A549 (cell line): ENCODE results near the gene CMTM4. TPM values are rescaled to one million over a fixed set of nuclear protein-coding genes. Genes with fewer than 3 reads are reported as not detected.

Experiments used
- ATAC-seq, 2 experiments: fragments of 200-7000 bp in 1 of 2; fragments of >200 bp in 1 of 2; cut with Nextera tagmentation in 1 of 2; cut with Tn5 transposase in 1 of 2; 3 replicates each; pipeline versions ENCODE4 v1.8.0 to v1.9.1; 2018 to 2020; ENCODE audit warnings: mild to moderate bottlenecking in 1 of 2, moderate library complexity in 1 of 2
- CTCF ChIA-PET: fragments of 300-600 bp; sonication (Branson Sonifier 250); formaldehyde crosslinking; extraction: SDS; loops from one replicate; lab custom pipeline; 2021; ENCODE audit warnings: antibody characterized with exemption, inconsistent platforms; lab: Yijun Ruan, JAX
- POLR2A ChIA-PET: fragments of 350-600 bp; formaldehyde crosslinking; extraction: SDS; loops from one replicate; lab custom pipeline; 2021; ENCODE audit warnings: antibody characterized with exemption, inconsistent platforms; lab: Yijun Ruan, JAX
- DNase-seq, 2 experiments: peaks; one replicate each; pipeline versions ENCODE4 v3.0.0 to v3.0.0-alpha.2; 2011 to 2016; ENCODE audit warnings: low read depth in 1 of 2, low spot score in 1 of 2
- FAIRE-seq: peaks from 2 replicates; lab custom pipeline; 2011; peaks lifted over from hg19 to GRCh38; lab: Jason Lieb, UNC
- H3K27ac ChIP-seq, 2 experiments: fragments of >200 bp; sonication (Bioruptor Twin); formaldehyde crosslinking; 3 replicates each; pipeline ENCODE4 v1.5.1; 2016 to 2017
- H3K4me1 ChIP-seq: fragments of >200 bp; sonication (Bioruptor Twin); formaldehyde crosslinking; 3 replicates; pipeline ENCODE4 v1.6.1; 2016
- H3K4me2 ChIP-seq: fragments of >200 bp; sonication (Bioruptor Twin); formaldehyde crosslinking; 3 replicates; pipeline ENCODE4 v1.6.1; 2016
- H3K4me3 ChIP-seq: fragments of >200 bp; sonication (Bioruptor Twin); formaldehyde crosslinking; 3 replicates; pipeline ENCODE4 v1.5.1; 2016
- H3K9me3 ChIP-seq: fragments of >200 bp; sonication (Bioruptor Twin); formaldehyde crosslinking; 3 replicates; pipeline ENCODE4 v1.6.1; 2016
- CHD2 ChIP-seq: fragments of 150-350 bp; IDR thresholded peaks from 2 replicates; pipeline ENCODE4 v1.6.1; 2014; ENCODE audit warnings: low read length; ENCODE audit not compliant: partially characterized antibody
- EHF ChIP-seq: fragments of 250-450 bp; sonication (Bioruptor Pico); IDR thresholded peaks from 2 replicates; pipeline ENCODE4 v1.5.0; 2020; ENCODE audit warnings: mild to moderate bottlenecking
- FOSB ChIP-seq: fragments of 250-450 bp; sonication (Bioruptor Pico); IDR thresholded peaks from 2 replicates; pipeline ENCODE4 v1.5.0; 2020; ENCODE audit warnings: mild to moderate bottlenecking, moderate library complexity
- FOSL2 ChIP-seq, 2 experiments: fragments of 450-650 bp in 1 of 2; fragments of >200 bp in 1 of 2; sonication (Bioruptor Twin) in 1 of 2; formaldehyde crosslinking; IDR thresholded peaks; 2 replicates each; pipeline versions ENCODE4 v1.5.0 to v1.6.1; 2016 to 2020; ENCODE audit warnings: mild to moderate bottlenecking in 1 of 2, moderate library complexity in 1 of 2
- GATA3 ChIP-seq: IDR thresholded peaks from 2 replicates; pipeline ENCODE4 v1.6.1; 2012; ENCODE audit warnings: borderline replicate concordance
- JUNB ChIP-seq: fragments of >200 bp; sonication (Bioruptor Twin); formaldehyde crosslinking; IDR thresholded peaks from 2 replicates; pipeline ENCODE4 v1.6.1; 2016
- NR3C1 ChIP-seq: fragments of >200 bp; sonication (Bioruptor Twin); formaldehyde crosslinking; IDR thresholded peaks from 3 replicates; pipeline ENCODE4 v1.6.1; 2017
- RARB ChIP-seq: fragments of 250-450 bp; sonication (Bioruptor Pico); IDR thresholded peaks from 2 replicates; pipeline ENCODE4 v1.8.0; 2021; ENCODE audit warnings: mild to moderate bottlenecking, moderate library complexity
- SMC3 ChIP-seq: fragments of >200 bp; sonication (Bioruptor Twin); formaldehyde crosslinking; IDR thresholded peaks from 3 replicates; pipeline ENCODE4 v1.6.1; 2018; ENCODE audit warnings: inconsistent platforms
- SREBF2 ChIP-seq: fragments of 450-650 bp; IDR thresholded peaks from 2 replicates; pipeline ENCODE4 v1.6.1; 2014; ENCODE audit warnings: mild to moderate bottlenecking, moderate library complexity
- TFCP2L1 ChIP-seq: fragments of 250-450 bp; sonication (Bioruptor Pico); IDR thresholded peaks from 2 replicates; pipeline ENCODE4 v1.5.0; 2021; ENCODE audit warnings: mild to moderate bottlenecking
- ZNF302 ChIP-seq: fragments of 250-450 bp; sonication (Bioruptor Pico); IDR thresholded peaks from 2 replicates; pipeline ENCODE4 v1.9.0; 2021; ENCODE audit warnings: inconsistent platforms, mild to moderate bottlenecking, moderate library complexity
- ZSCAN20 ChIP-seq: fragments of 250-450 bp; sonication (Bioruptor Pico); IDR thresholded peaks from 2 replicates; pipeline ENCODE4 v1.8.0; 2022; ENCODE audit warnings: mild to moderate bottlenecking, moderate library complexity
- WGBS: methylation state at CpG from one replicate; pipeline ENCODE4 v1.1.6; 2017; ENCODE audit errors: missing lambda C conversion rate; 5-methylcytosine and 5-hydroxymethylcytosine counted together
- polyA plus RNA-seq, 4 experiments: library from polyadenylated mRNA; depleted of rRNA in 3 of 4; stranded (reverse); fragments of >200 nt; fragmentation: RNase III in 1 of 4; extraction: RNeasy Plus Mini Kit Qiagen cat#74134 plus additional on column Dnase treatment in 1 of 4; gene quantifications; 2 replicates in 3 of 4; 3 replicates in 1 of 4; pipeline ENCODE4 v1.2.3, GENCODE V29; 2011 to 2017
- TF ChIP-seq, protein P1 (sequence below): fragments of >200 bp; sonication (Bioruptor Twin); formaldehyde crosslinking; IDR thresholded peaks from 3 replicates; pipeline ENCODE4 v1.6.1; 2016
- TF ChIP-seq, protein P2 (sequence below): fragments of >200 bp; sonication (Bioruptor Twin); formaldehyde crosslinking; IDR thresholded peaks from 3 replicates; pipeline ENCODE4 v1.5.1; 2016
- TF ChIP-seq, protein P3 (sequence below): fragments of 250-450 bp; sonication (Bioruptor Pico); IDR thresholded peaks from 2 replicates; pipeline ENCODE4 v1.5.0; 2021; ENCODE audit warnings: mild to moderate bottlenecking, moderate library complexity, borderline replicate concordance
- TF ChIP-seq, protein P4 (sequence below): IDR thresholded peaks from 2 replicates; pipeline ENCODE4 v1.6.1; 2012
- TF ChIP-seq, protein P5 (sequence below): IDR thresholded peaks from 2 replicates; pipeline ENCODE4 v1.6.1; 2012; ENCODE audit warnings: low read depth, borderline replicate concordance
- TF ChIP-seq, protein P6 (sequence below): fragments of 250-450 bp; sonication (Bioruptor Pico); IDR thresholded peaks from 2 replicates; pipeline ENCODE4 v1.5.0; 2020; ENCODE audit warnings: low read depth, mild to moderate bottlenecking, moderate library complexity

CMTM4 gene
- polyA plus RNA-seq, 2 of the 4 experiments (the other 2 are of a cell fraction): 24.8 to 58.6 TPM

DNA sequence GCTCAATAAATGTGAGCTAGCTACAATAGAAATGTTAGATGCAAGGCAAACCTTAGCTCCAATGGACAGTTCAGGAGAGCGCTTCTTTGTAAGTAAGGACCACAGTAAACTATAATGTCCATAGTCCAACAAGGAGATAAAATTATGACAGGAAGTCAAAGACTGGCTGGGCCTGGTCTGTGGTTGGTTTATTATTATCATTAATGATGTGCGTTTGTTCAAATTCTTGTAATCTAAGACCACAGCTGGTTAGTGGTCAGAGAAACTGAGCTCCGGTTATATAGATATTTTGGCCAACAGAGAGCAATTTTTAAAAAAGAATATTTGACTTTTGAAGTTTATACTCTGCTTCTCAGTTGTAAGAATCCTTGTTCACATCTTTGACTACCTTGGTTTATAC lies 122.0 kb downstream of the CMTM4 start:
- Histone ChIP-seq H3K4me1 (peaks cover 12% of the 10 kb centered on the region), H3K9me3 (no peaks in the 10 kb centered on the region), H3K4me2 (no peak overlapping the region), H3K27ac (no peak overlapping the region), H3K4me3 (no peak overlapping the region)
- 95% methylated on average over 3 of the region's 3 CpGs for WGBS
- no peak for DNase-seq
- FAIRE-seq: no peak
- no peak for TF ChIP-seq ZSCAN20 (CRISPR knock-in tag)
- ChIA-PET CTCF (interaction anchor here (1.1 to 3.2 kb wide), 8 partner anchors 12 to 256 kb away, joined by 3 to 13 read pairs (median 4); partner anchors contain the start of gene NAE1), POLR2A (interaction anchor here (1.1 kb wide), 1 partner anchor 22 kb away, joined by 3 read pairs; the partner anchor contains the start of gene CKLF)
- no peak for ATAC-seq

DNA sequence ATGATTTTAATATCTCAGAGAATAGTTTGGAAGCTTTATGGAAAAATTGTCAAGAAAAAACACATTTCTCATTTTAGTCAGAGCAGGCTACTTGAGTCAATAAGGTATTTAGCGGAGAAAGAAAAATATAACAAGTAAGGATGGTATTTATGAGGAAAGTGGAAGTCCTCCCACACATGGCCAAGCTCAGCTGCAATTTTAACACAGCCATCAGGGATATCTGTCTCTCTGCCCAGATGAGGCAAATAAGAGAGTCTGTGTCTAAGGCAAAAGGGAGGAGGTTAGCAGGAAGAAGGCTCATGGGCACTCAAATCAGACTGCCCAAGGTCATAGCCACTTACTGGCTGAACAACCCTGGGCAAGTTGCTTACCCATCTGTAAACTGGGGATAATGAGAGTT lies 122.5 kb downstream of the CMTM4 start:
- POLR2A ChIA-PET: no interaction called here
- DNase-seq (no peak), ATAC-seq (no peak), FAIRE-seq (no peak)
- Histone ChIP-seq H3K9me3 (no peaks in the 10 kb centered on the region), H3K4me1 (peaks cover 16% of the 10 kb centered on the region), H3K4me2 (no peak overlapping the region), H3K4me3 (no peak overlapping the region), H3K27ac (no peak overlapping the region)
- TF ChIP-seq FOSL2 (IDR thresholded peaks at IDR 0.05): no peak
- TF ChIP-seq FOSL2 (CRISPR knock-in tag; IDR thresholded peaks at IDR 0.05): no peak
- TF ChIP-seq, protein P1, sequence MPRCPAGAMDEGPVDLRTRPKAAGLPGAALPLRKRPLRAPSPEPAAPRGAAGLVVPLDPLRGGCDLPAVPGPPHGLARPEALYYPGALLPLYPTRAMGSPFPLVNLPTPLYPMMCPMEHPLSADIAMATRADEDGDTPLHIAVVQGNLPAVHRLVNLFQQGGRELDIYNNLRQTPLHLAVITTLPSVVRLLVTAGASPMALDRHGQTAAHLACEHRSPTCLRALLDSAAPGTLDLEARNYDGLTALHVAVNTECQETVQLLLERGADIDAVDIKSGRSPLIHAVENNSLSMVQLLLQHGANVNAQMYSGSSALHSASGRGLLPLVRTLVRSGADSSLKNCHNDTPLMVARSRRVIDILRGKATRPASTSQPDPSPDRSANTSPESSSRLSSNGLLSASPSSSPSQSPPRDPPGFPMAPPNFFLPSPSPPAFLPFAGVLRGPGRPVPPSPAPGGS: no peak
- TF ChIP-seq FOSB: no peak
- no peak for TF ChIP-seq CHD2
- no peak for TF ChIP-seq JUNB
- TF ChIP-seq SREBF2: no peak
- TF ChIP-seq, protein P2, sequence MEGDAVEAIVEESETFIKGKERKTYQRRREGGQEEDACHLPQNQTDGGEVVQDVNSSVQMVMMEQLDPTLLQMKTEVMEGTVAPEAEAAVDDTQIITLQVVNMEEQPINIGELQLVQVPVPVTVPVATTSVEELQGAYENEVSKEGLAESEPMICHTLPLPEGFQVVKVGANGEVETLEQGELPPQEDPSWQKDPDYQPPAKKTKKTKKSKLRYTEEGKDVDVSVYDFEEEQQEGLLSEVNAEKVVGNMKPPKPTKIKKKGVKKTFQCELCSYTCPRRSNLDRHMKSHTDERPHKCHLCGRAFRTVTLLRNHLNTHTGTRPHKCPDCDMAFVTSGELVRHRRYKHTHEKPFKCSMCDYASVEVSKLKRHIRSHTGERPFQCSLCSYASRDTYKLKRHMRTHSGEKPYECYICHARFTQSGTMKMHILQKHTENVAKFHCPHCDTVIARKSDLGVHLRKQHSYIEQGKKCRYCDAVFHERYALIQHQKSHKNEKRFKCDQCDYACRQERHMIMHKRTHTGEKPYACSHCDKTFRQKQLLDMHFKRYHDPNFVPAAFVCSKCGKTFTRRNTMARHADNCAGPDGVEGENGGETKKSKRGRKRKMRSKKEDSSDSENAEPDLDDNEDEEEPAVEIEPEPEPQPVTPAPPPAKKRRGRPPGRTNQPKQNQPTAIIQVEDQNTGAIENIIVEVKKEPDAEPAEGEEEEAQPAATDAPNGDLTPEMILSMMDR: no peak
- no peak for TF ChIP-seq ZNF302 (CRISPR knock-in tag)
- TF ChIP-seq GATA3: no peak
- TF ChIP-seq, protein P3, sequence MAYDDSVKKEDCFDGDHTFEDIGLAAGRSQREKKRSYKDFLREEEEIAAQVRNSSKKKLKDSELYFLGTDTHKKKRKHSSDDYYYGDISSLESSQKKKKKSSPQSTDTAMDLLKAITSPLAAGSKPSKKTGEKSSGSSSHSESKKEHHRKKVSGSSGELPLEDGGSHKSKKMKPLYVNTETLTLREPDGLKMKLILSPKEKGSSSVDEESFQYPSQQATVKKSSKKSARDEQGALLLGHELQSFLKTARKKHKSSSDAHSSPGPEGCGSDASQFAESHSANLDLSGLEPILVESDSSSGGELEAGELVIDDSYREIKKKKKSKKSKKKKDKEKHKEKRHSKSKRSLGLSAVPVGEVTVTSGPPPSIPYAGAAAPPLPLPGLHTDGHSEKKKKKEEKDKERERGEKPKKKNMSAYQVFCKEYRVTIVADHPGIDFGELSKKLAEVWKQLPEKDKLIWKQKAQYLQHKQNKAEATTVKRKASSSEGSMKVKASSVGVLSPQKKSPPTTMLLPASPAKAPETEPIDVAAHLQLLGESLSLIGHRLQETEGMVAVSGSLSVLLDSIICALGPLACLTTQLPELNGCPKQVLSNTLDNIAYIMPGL (CRISPR knock-in tag): no peak
- TF ChIP-seq, protein P4, sequence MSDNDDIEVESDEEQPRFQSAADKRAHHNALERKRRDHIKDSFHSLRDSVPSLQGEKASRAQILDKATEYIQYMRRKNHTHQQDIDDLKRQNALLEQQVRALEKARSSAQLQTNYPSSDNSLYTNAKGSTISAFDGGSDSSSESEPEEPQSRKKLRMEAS: no peak
- TF ChIP-seq, protein P5, sequence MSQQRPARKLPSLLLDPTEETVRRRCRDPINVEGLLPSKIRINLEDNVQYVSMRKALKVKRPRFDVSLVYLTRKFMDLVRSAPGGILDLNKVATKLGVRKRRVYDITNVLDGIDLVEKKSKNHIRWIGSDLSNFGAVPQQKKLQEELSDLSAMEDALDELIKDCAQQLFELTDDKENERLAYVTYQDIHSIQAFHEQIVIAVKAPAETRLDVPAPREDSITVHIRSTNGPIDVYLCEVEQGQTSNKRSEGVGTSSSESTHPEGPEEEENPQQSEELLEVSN: no peak
- TF ChIP-seq, protein P6, sequence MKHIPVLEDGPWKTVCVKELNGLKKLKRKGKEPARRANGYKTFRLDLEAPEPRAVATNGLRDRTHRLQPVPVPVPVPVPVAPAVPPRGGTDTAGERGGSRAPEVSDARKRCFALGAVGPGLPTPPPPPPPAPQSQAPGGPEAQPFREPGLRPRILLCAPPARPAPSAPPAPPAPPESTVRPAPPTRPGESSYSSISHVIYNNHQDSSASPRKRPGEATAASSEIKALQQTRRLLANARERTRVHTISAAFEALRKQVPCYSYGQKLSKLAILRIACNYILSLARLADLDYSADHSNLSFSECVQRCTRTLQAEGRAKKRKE (CRISPR knock-in tag): no peak
- no peak for TF ChIP-seq NR3C1
- no peak for TF ChIP-seq RARB (CRISPR knock-in tag)
- no peak for TF ChIP-seq SMC3
- TF ChIP-seq EHF (CRISPR knock-in tag): no peak
- TF ChIP-seq TFCP2L1 (CRISPR knock-in tag): no peak
- CTCF ChIA-PET: interaction anchor here (1.1 to 3.2 kb wide), 7 partner anchors 15 to 256 kb away, joined by 3 to 13 read pairs (median 4); partner anchors contain the start of gene NAE1
- 88% methylated on average over 1 of the region's 1 CpG for WGBS
